ENCODE data around the gene STRC. TPM values are rescaled to one million over a fixed set of nuclear protein-coding genes. Genes with fewer than 3 reads are reported as not detected.
"Not testable (repeated sequence)": the region's sequence is repeated elsewhere in the genome, so short reads cannot be mapped to it uniquely, and the experiment has no call there.

STRC gene
- not detected for total RNA-seq
- long read RNA-seq: 0 reads

DNA sequence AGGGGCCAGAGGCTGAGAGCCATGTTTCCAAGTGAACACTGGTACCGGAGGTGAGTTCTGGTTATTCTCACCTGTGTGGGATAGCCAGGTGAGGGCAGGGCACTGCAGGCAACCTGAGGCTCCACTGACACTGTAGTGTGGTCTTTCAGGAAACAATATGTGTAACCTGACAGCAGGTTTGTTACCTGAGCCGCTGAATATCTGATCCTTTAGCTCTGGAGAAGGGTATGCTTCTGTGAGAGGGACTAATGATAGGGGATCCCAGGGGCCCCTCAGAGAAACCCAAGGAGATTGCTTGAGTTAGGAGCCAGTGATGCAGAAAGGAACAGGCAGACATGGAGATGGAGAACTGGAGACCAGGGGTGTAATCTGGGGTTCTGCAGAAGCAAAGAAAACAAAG lies at the start of gene STRC:
Gene STRC (minus strand): TSS at position 101 of the 400 bp plus-strand sequence. CDS start 78 bp downstream, at position 23.
- H3K27me3 ChIP-seq (ENCODE audit: low read depth): peaks cover 29% of the 10 kb centered on the region
- intact Hi-C loops (cut with micrococcal nuclease); H3K27ac ChIP-seq (replicated peaks); DNase-seq; H3K36me3 ChIP-seq; H3K4me3 ChIP-seq; H3K4me1 ChIP-seq; H3K9me3 ChIP-seq (replicated peaks): not testable (repeated sequence)

- H3K36me3 ChIP-seq; H3K27ac ChIP-seq (replicated peaks); intact Hi-C loops (cut with micrococcal nuclease); H3K4me1 ChIP-seq; H3K9me3 ChIP-seq (replicated peaks); H3K4me3 ChIP-seq; DNase-seq; H3K27me3 ChIP-seq (ENCODE audit: low read depth): not testable (repeated sequence)
Measured at GRCh38 chr15:43666177-43666576, 47.6 kb upstream of the STRC start.

DNA sequence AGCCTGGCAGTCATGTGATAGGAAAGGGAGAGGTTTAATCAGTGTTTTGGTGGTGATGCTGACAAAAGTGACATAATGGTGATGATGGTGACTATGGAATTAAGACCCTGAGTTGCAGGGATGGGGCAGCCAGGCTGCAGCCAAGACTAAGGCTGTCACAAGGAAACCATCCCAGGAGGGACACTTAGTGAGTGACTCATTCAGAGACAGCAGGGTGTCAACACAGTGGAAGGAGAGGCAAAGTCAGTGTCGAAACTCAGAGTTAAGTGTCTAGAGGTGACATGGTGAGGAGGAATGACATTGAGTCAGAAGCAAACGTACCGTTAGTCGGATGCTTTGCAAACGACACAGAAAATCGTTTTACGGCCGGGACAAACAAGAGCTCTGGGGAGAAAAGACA lies 44.7 kb upstream of the STRC start:
- H3K36me3 ChIP-seq; H3K27me3 ChIP-seq (ENCODE audit: low read depth); H3K4me1 ChIP-seq; H3K4me3 ChIP-seq; H3K27ac ChIP-seq (replicated peaks); DNase-seq; H3K9me3 ChIP-seq (replicated peaks); intact Hi-C loops (cut with micrococcal nuclease): not testable (repeated sequence)

DNA sequence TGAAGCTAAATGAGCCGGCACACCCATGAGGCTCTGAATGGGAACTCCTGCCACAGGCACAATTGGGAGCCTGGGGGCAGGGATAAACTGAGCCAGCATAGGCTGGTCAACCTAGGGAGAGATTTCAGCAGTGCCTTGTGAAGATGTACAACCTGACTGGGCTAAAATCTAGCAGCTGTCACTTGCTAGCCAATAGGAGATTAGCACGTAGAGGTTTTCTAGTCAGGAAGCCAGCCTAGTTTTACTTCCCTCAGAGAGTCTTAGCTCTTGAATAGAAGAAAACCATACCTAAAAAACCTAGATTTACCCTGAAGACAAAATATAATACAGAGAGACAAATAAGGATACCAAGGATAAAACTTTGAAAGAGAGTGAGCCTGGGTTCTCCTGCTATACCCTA lies 43.7 kb upstream of the STRC start:
- intact Hi-C loops (cut with micrococcal nuclease); H3K27me3 ChIP-seq (ENCODE audit: low read depth); H3K36me3 ChIP-seq; DNase-seq; H3K27ac ChIP-seq (replicated peaks); H3K4me3 ChIP-seq; H3K9me3 ChIP-seq (replicated peaks); H3K4me1 ChIP-seq: not testable (repeated sequence)

- H3K36me3 ChIP-seq; H3K27ac ChIP-seq (replicated peaks); H3K4me1 ChIP-seq; H3K9me3 ChIP-seq (replicated peaks); intact Hi-C loops (cut with micrococcal nuclease); H3K27me3 ChIP-seq (ENCODE audit: low read depth); DNase-seq; H3K4me3 ChIP-seq: not testable (repeated sequence)
Measured at GRCh38 chr15:43659727-43660126, 41.1 kb upstream of the STRC start.

GRCh38 chr15:43649430-43649926 lies 30.9 kb upstream of the STRC start:
- H3K4me3 ChIP-seq; H3K27me3 ChIP-seq (ENCODE audit: low read depth); H3K4me1 ChIP-seq; intact Hi-C loops (cut with micrococcal nuclease); H3K27ac ChIP-seq (replicated peaks); DNase-seq; H3K9me3 ChIP-seq (replicated peaks): not testable (repeated sequence)
- H3K36me3 ChIP-seq: peaks cover 17% of the 10 kb centered on the region

GRCh38 chr15:43648649-43649429 lies 30.2 kb upstream of the STRC start, which contains the start of gene CATSPER2:
Gene CATSPER2 (minus strand): TSS chr15:43648844. CDS start chr15:43648061, 783 bp downstream.
- no peaks in the 10 kb centered on the region for H3K4me1 ChIP-seq
- no peak within 1 kb of the TSS for H3K27ac ChIP-seq (replicated peaks)
- no peaks in the 10 kb centered on the region for H3K9me3 ChIP-seq (replicated peaks)
- TF ChIP-seq, protein P1, sequence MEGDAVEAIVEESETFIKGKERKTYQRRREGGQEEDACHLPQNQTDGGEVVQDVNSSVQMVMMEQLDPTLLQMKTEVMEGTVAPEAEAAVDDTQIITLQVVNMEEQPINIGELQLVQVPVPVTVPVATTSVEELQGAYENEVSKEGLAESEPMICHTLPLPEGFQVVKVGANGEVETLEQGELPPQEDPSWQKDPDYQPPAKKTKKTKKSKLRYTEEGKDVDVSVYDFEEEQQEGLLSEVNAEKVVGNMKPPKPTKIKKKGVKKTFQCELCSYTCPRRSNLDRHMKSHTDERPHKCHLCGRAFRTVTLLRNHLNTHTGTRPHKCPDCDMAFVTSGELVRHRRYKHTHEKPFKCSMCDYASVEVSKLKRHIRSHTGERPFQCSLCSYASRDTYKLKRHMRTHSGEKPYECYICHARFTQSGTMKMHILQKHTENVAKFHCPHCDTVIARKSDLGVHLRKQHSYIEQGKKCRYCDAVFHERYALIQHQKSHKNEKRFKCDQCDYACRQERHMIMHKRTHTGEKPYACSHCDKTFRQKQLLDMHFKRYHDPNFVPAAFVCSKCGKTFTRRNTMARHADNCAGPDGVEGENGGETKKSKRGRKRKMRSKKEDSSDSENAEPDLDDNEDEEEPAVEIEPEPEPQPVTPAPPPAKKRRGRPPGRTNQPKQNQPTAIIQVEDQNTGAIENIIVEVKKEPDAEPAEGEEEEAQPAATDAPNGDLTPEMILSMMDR (IDR thresholded peaks at IDR 0.05; ENCODE audit: borderline replicate concordance): no peak
- peaks cover 17% of the 10 kb centered on the region for H3K36me3 ChIP-seq
- H3K4me3 ChIP-seq: no peak within 1 kb of the TSS
- no peaks in the 10 kb centered on the region for H3K27me3 ChIP-seq (ENCODE audit: low read depth)
- DNase-seq: no peak
- intact Hi-C loops (cut with micrococcal nuclease): no loop called here

- intact Hi-C loops (cut with micrococcal nuclease); H3K36me3 ChIP-seq; H3K27me3 ChIP-seq (ENCODE audit: low read depth); H3K9me3 ChIP-seq (replicated peaks); H3K4me1 ChIP-seq; DNase-seq; H3K4me3 ChIP-seq; H3K27ac ChIP-seq (replicated peaks): not testable (repeated sequence)
Measured at GRCh38 chr15:43638464-43639204, 20.0 kb upstream of the STRC start.

DNA sequence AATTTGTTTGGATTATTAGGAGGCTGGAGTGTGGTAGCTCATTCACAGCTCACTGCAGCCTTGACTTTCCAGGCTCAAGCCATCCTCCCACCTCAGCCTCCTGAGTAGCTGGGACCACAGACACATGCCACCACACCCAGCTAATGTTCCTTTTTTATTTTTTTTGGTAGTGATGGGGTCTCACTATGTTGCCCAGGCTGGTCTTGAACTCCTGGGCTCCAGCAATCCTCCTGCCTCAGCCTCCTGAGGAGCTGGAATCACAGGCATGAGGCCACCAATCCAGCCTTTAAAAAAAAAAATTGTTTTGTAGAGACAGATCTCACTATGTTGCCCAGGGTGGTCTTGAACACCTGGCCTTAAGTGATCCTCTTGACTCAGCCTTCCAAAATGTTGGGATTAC lies 8.3 kb upstream of the STRC start:
- DNase-seq; H3K4me3 ChIP-seq; intact Hi-C loops (cut with micrococcal nuclease); H3K36me3 ChIP-seq; H3K9me3 ChIP-seq (replicated peaks); H3K4me1 ChIP-seq; H3K27ac ChIP-seq (replicated peaks): not testable (repeated sequence)
- peaks cover 29% of the 10 kb centered on the region for H3K27me3 ChIP-seq (ENCODE audit: low read depth)
